OCI-LY3 (cell line): Measurements from ENCODE around the gene LETM1.

ENCODE experiments used
- EZH2phosphoT487 ChIP-seq: fragments of 200-600 bp; shearing (Covaris generic); IDR thresholded peaks from 2 replicates; pipeline ENCODE4 v1.6.1; 2018; ENCODE audit warnings: antibody characterized with exemption, mixed run types, low read depth
- TF ChIP-seq, protein P1 (sequence below): fragments of 200-600, 300-600 bp; sonication (generic); IDR thresholded peaks from 2 replicates; pipeline ENCODE4 v1.5.1; 2014; ENCODE audit warnings: antibody characterized with exemption, low read length, low read depth

DNA sequence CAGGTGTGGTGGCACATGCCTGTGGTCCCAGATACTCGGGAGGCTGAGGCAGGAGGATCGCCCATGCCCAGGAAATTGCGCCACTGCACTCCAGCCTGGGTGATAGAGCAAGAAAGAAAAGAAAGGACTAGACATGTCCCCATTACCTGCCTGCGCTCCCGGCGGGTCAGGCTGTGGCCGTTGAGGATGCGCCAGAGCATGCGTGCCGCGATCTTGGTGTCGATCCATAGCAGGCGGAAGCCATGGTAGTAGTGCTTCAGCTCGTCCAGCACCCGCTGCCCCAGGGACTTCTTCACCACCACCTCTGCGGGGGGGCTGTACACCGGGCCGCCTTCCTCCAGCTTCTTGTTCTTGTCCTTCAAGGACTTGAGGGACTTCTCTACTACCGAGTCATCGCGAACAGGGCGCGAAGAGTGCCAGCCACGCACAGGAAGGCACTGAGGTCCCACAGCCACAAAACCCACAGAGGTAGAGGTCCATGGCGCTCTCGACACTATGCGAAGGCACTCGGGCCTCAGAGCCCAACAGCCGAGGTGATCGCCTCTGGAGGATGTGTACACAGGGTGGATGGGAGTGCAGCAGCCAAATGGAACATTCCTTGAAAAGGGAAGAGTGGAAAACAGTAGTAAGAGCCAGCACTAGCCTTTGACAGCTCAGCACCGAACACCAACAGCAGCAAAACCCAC is 14.6 kb downstream of the LETM1 start:
- TF ChIP-seq, protein P1, sequence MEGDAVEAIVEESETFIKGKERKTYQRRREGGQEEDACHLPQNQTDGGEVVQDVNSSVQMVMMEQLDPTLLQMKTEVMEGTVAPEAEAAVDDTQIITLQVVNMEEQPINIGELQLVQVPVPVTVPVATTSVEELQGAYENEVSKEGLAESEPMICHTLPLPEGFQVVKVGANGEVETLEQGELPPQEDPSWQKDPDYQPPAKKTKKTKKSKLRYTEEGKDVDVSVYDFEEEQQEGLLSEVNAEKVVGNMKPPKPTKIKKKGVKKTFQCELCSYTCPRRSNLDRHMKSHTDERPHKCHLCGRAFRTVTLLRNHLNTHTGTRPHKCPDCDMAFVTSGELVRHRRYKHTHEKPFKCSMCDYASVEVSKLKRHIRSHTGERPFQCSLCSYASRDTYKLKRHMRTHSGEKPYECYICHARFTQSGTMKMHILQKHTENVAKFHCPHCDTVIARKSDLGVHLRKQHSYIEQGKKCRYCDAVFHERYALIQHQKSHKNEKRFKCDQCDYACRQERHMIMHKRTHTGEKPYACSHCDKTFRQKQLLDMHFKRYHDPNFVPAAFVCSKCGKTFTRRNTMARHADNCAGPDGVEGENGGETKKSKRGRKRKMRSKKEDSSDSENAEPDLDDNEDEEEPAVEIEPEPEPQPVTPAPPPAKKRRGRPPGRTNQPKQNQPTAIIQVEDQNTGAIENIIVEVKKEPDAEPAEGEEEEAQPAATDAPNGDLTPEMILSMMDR, result no peak
- no peak for TF ChIP-seq EZH2phosphoT487
